Kidney (tissue), 14 donors: ENCODE measurements around the gene STK32B. TPM values are rescaled to one million over a fixed set of nuclear protein-coding genes. Genes with fewer than 3 reads are reported as not detected.

Experiments used
- DNase-seq, 5 donors: peaks; one replicate each; pipeline ENCODE4 v3.0.0-alpha.2; 2013 to 2020
- FAIRE-seq: peaks from 2 replicates; lab custom pipeline; 2012; peaks lifted over from hg19 to GRCh38; lab: Jason Lieb, UNC
- H3K27ac ChIP-seq, 2 donors: one replicate each; pipeline ENCODE4 v1.7.0; 2013; ENCODE audit warnings: low read depth in 2 of 2, low read length in 2 of 2, inconsistent platforms in 1 of 2
- H3K27me3 ChIP-seq: one replicate; pipeline ENCODE4 v1.7.1; 2013; ENCODE audit warnings: low read length, inconsistent platforms; ENCODE audit not compliant: control insufficient read depth, insufficient read depth
- H3K36me3 ChIP-seq, 3 donors: one replicate each; pipeline versions ENCODE4 v1.7.0 to v1.7.1; 2013; ENCODE audit warnings: low read length in 3 of 3, control low read depth in 1 of 3, inconsistent platforms in 1 of 3; ENCODE audit not compliant: insufficient read depth in 3 of 3, control insufficient read depth in 2 of 3
- H3K4me1 ChIP-seq, 3 donors: one replicate each; pipeline versions ENCODE4 v1.7.0 to v1.7.1; 2013; ENCODE audit warnings: low read length in 3 of 3, inconsistent platforms in 1 of 3, low read depth in 1 of 3; ENCODE audit not compliant: control insufficient read depth in 2 of 3, insufficient read depth in 2 of 3
- H3K4me3 ChIP-seq, 3 donors: one replicate each; pipeline versions ENCODE4 v1.7.0 to v1.8.1; 2013; ENCODE audit warnings: low read length in 3 of 3, control low read depth in 1 of 3, inconsistent platforms in 1 of 3
- H3K9ac ChIP-seq, 3 donors: one replicate each; pipeline versions ENCODE4 v1.7.0 to v1.7.1; 2013; ENCODE audit warnings: low read length in 3 of 3, control low read depth in 1 of 3, inconsistent platforms in 1 of 3
- H3K9me3 ChIP-seq, 3 donors: one replicate each; pipeline versions ENCODE4 v1.7.0 to v1.7.1; 2013; ENCODE audit warnings: low read length in 3 of 3, control low read depth in 1 of 3, inconsistent platforms in 1 of 3; ENCODE audit not compliant: control insufficient read depth in 2 of 3, insufficient read depth in 1 of 3
- CTCF ChIP-seq: IDR thresholded peaks from 3 replicates; pipeline ENCODE4 v1.5.1; 2012; ENCODE audit warnings: mild to moderate bottlenecking, moderate library complexity, borderline replicate concordance; ENCODE audit not compliant: insufficient read depth; ENCODE audit errors: extremely low read depth
- intact Hi-C: fragments of 100-400 bp; cut with DNase I; formaldehyde crosslinking; loops from one replicate; pipeline ENCODE4 v1.11.1; 2022
- polyA plus RNA-seq: library from polyadenylated mRNA; stranded (reverse); fragments of 350-450 nt; fragmentation: Illumina TruSeq; extraction: RNeasy Lipid Tissue Mini Kit (QIAGEN cat#74804); gene quantifications from one replicate; pipeline ENCODE4 v1.2.3, GENCODE V29; 2014; ENCODE audit warnings: low read depth, low replicate concordance; ENCODE audit not compliant: insufficient read depth
- total RNA-seq: library from RNA; stranded (reverse); fragmentation: NEBNext Ultra II Directional; extraction: Animal tissue kit (Norgen Biotek cat#: 25700); gene quantifications from one replicate; pipeline ENCODE4 v1.2.1, GENCODE V29; 2021
- donor health status: control.
- donor health status: control.
- donor health status: control.
- donor health status: control.
- donor health status: control.
- donor health status: DM: yes; HTN: yes; CAD: no.
- donor health status: Normal renal cell carcinoma (clear cell type).

STK32B gene
- total and polyA plus RNA-seq, 2 donors from 2014 or later, result 18.1 to 18.2 TPM

- no peak for FAIRE-seq
- no peaks in the 10 kb centered on the region for H3K36me3 ChIP-seq
- H3K27ac ChIP-seq, result no peak within 1 kb of the TSS
- H3K4me3 ChIP-seq, result no peak within 1 kb of the TSS
- no peak for TF ChIP-seq CTCF
- H3K4me1 ChIP-seq, result no peaks in the 10 kb centered on the region
- no peaks in the 10 kb centered on the region for H3K27me3 ChIP-seq
- intact Hi-C loops, result no loop called here
- DNase-seq, result peak in 4 of 5 donors; percentile 54 to 60 (median 58)
- H3K9me3 ChIP-seq, result no peaks in the 10 kb centered on the region
- no peak within 1 kb of the TSS for H3K9ac ChIP-seq
Observed at GRCh38 chr4:5019274-5019673, 32.0 kb upstream of the STK32B start, which contains the start of gene CYTL1. CYTL1 (minus strand) TSS chr4:5019458; CDS start chr4:5019445, 13 bp downstream.

GRCh38 chr4:5019796-5020195 lies 31.5 kb upstream of the STK32B start:
- no peak for DNase-seq
- Histone ChIP-seq H3K27ac (no peak overlapping the region), H3K9me3 (no peaks in the 10 kb centered on the region), H3K27me3 (no peaks in the 10 kb centered on the region), H3K4me1 (no peaks in the 10 kb centered on the region), H3K36me3 (no peaks in the 10 kb centered on the region), H3K9ac (no peak overlapping the region), H3K4me3 (no peak overlapping the region)
- intact Hi-C loops, result no loop called here
- no peak for TF ChIP-seq CTCF
- FAIRE-seq, result no peak

- Histone ChIP-seq H3K27ac (no peak overlapping the region), H3K4me1 (no peaks in the 10 kb centered on the region), H3K9ac (no peak overlapping the region), H3K4me3 (no peak overlapping the region), H3K27me3 (no peaks in the 10 kb centered on the region), H3K36me3 (no peaks in the 10 kb centered on the region), H3K9me3 (no peaks in the 10 kb centered on the region)
- TF ChIP-seq CTCF, result no peak
- FAIRE-seq, result no peak
- DNase-seq, result no peak
- intact Hi-C loops, result no loop called here
Observed at GRCh38 chr4:5020341-5020740, 30.9 kb upstream of the STK32B start.

GRCh38 chr4:5021546-5021945 lies 29.7 kb upstream of the STK32B start:
- Histone ChIP-seq H3K9ac (no peak overlapping the region), H3K4me1 (no peaks in the 10 kb centered on the region), H3K4me3 (no peak overlapping the region), H3K27me3 (no peaks in the 10 kb centered on the region), H3K27ac (no peak overlapping the region), H3K9me3 (no peaks in the 10 kb centered on the region), H3K36me3 (no peaks in the 10 kb centered on the region)
- intact Hi-C loops, result no loop called here
- FAIRE-seq, result no peak
- no peak for DNase-seq
- TF ChIP-seq CTCF, result no peak
